K562 (cell line): ENCODE data around the gene OR52A5. TPM values are rescaled to one million over a fixed set of nuclear protein-coding genes. Genes with fewer than 3 reads are reported as not detected.
A peak's percentile ranks its signal among the peaks of the same experiment; 100 is the strongest.

Experiments used
- ATAC-seq: fragments of 200-7000 bp; cut with Tn5 transposase; 3 replicates; pipeline ENCODE4 v1.9.1; 2020; ENCODE audit warnings: moderate library complexity
- BruUV-seq: library from RNA; stranded (reverse); fragments of 400-500 nt; replicated peaks from 2 replicates; lab custom pipeline; 2021; lab: Mats Ljungman, UMichigan
- CTCF ChIA-PET: fragments of 300-600 bp; formaldehyde crosslinking; extraction: SDS; loops from one replicate; lab custom pipeline; 2021; ENCODE audit warnings: low intra/inter-chr PET ratio; lab: Yijun Ruan, JAX
- POLR2A ChIA-PET: fragments of 300-600, 350-650 bp; sonication (Branson Sonifier 250); formaldehyde crosslinking; extraction: SDS; loops from one replicate; lab custom pipeline; 2021; ENCODE audit warnings: antibody characterized with exemption, inconsistent platforms; lab: Yijun Ruan, JAX
- DNase-seq, 4 experiments: peaks; one replicate each; pipeline versions ENCODE4 v3.0.0 to v3.0.0-alpha.2; 2011 to 2018; ENCODE audit warnings: low spot score in 3 of 4, mixed read lengths in 3 of 4; ENCODE audit errors: extremely low read depth in 1 of 4
- FAIRE-seq: peaks from 2 replicates; lab custom pipeline; 2011; peaks lifted over from hg19 to GRCh38; lab: Jason Lieb, UNC
- H2AFZ ChIP-seq: 2 replicates; pipeline ENCODE4 v1.6.0; 2011; ENCODE audit warnings: low read depth, low read length, control low read depth, inconsistent platforms
- H3K27ac ChIP-seq: fragments of 200-600 bp; 3 replicates; pipeline ENCODE4 v1.8.0; 2011; ENCODE audit warnings: low read depth, mild to moderate bottlenecking, control low read depth, inconsistent platforms, low read length, moderate library complexity, mixed read lengths; ENCODE audit errors: extremely low read depth
- H3K27me3 ChIP-seq, 2 experiments: fragments of 300-600 bp in 1 of 2; 2 replicates in 1 of 2; 3 replicates in 1 of 2; pipeline versions ENCODE4 v1.6.0 to v1.8.0; 2011; ENCODE audit warnings: inconsistent platforms in 2 of 2, low read length in 2 of 2, mild to moderate bottlenecking in 1 of 2, mixed read lengths in 1 of 2, moderate library complexity in 1 of 2; ENCODE audit not compliant: control insufficient read depth in 2 of 2, insufficient read depth in 2 of 2
- H3K36me3 ChIP-seq: fragments of 300-600 bp; 3 replicates; pipeline ENCODE4 v1.8.0; 2011; ENCODE audit warnings: mild to moderate bottlenecking, low read length, inconsistent platforms; ENCODE audit not compliant: control insufficient read depth, insufficient read depth
- H3K4me1 ChIP-seq, 2 experiments: fragments of 200-600 bp in 1 of 2; replicated peaks in 1 of 2; 2 replicates in 1 of 2; 3 replicates in 1 of 2; pipeline versions ENCODE4 v1.5.1 to v1.8.0; 2011; ENCODE audit warnings: inconsistent platforms in 2 of 2, low read length in 2 of 2, mild to moderate bottlenecking in 1 of 2, mixed read lengths in 1 of 2, moderate library complexity in 1 of 2; ENCODE audit not compliant: control insufficient read depth in 2 of 2, insufficient read depth in 2 of 2
- H3K4me2 ChIP-seq: 2 replicates; pipeline ENCODE4 v1.6.1; 2011; ENCODE audit warnings: low read length, control low read depth, inconsistent platforms, mixed read lengths; ENCODE audit not compliant: insufficient read depth
- H3K4me3 ChIP-seq: fragments of 200-600 bp; sonication (generic), shearing (Covaris generic); 2 replicates; pipeline ENCODE4 v1.5.1; 2016; ENCODE audit warnings: control low read depth, inconsistent platforms
- H3K79me2 ChIP-seq: fragments of 200-600 bp; 3 replicates; pipeline ENCODE4 v1.8.0; 2011; ENCODE audit warnings: low read length, inconsistent platforms; ENCODE audit not compliant: control insufficient read depth, insufficient read depth
- H3K9ac ChIP-seq, 2 experiments: 2 replicates each; pipeline versions ENCODE4 v1.6.0 to v1.6.1; 2011; ENCODE audit warnings: low read depth in 2 of 2, low read length in 2 of 2, control low read depth in 1 of 2, inconsistent platforms in 1 of 2, mild to moderate bottlenecking in 1 of 2, mixed read lengths in 1 of 2; ENCODE audit not compliant: insufficient read depth in 1 of 2
- H3K9me1 ChIP-seq: one replicate; pipeline ENCODE4 v1.6.0; 2011; ENCODE audit warnings: inconsistent platforms, mild to moderate bottlenecking, low read length, moderate library complexity; ENCODE audit not compliant: control insufficient read depth, insufficient read depth
- H3K9me3 ChIP-seq: replicated peaks from 2 replicates; pipeline ENCODE4 v1.5.1; 2011; ENCODE audit warnings: low read depth, low read length, inconsistent platforms; ENCODE audit not compliant: control insufficient read depth, insufficient read depth
- H4K20me1 ChIP-seq: replicated peaks from 2 replicates; pipeline ENCODE4 v1.6.1; 2011; ENCODE audit warnings: low read length, inconsistent platforms, mixed read lengths; ENCODE audit not compliant: control insufficient read depth, insufficient read depth
- CAMTA2 ChIP-seq: fragments of 250-450 bp; sonication (Bioruptor Pico); conservative IDR thresholded peaks from 2 replicates; pipeline ENCODE4 v1.5.1; 2022
- CBX1 ChIP-seq: sonication (generic); IDR thresholded peaks from 2 replicates; pipeline ENCODE4 v1.6.1; 2016; ENCODE audit warnings: antibody characterized with exemption, low read depth, mild to moderate bottlenecking
- DPF2 ChIP-seq: fragments of 450-650 bp; IDR thresholded peaks from 2 replicates; pipeline ENCODE4 v1.6.1; 2016
- E2F8 ChIP-seq: fragments of 450-650 bp; IDR thresholded peaks from 2 replicates; pipeline ENCODE4 v1.7.1; 2018; ENCODE audit warnings: mild to moderate bottlenecking, low read depth; ENCODE audit not compliant: partially characterized antibody
- KAT2B ChIP-seq: IDR thresholded peaks from one replicate; pipeline ENCODE4 v1.6.1; 2012; ENCODE audit warnings: low read depth, mild to moderate bottlenecking, control low read depth, inconsistent platforms, low read length, moderate library complexity
- KAT8 ChIP-seq: fragments of 450-650 bp; IDR thresholded peaks from 2 replicates; pipeline ENCODE4 v1.6.1; 2016; ENCODE audit warnings: low read depth, mild to moderate bottlenecking
- POLR2H ChIP-seq: IDR thresholded peaks from 2 replicates; pipeline ENCODE4 v1.6.1; 2016; ENCODE audit warnings: missing genetic modification characterization, low read depth, mild to moderate bottlenecking, control low read depth, missing compliant biosample characterization, moderate library complexity
- RBM15 ChIP-seq: fragments of 200-400 bp; formaldehyde crosslinking; IDR thresholded peaks from 2 replicates; pipeline ENCODE4 v1.6.1; 2018; ENCODE audit warnings: mild to moderate bottlenecking, low read length, moderate library complexity; ENCODE audit not compliant: insufficient read depth
- SPI1 ChIP-seq: IDR thresholded peaks from 2 replicates; pipeline ENCODE4 v1.6.1; 2011; ENCODE audit warnings: low read depth, low read length, control low read depth, borderline replicate concordance
- ZNF12 ChIP-seq: sonication (generic); formaldehyde crosslinking; IDR thresholded peaks from 2 replicates; pipeline ENCODE4 v1.4.0; 2020; ENCODE audit warnings: mild to moderate bottlenecking, missing genetic modification reagents
- ZNF764 ChIP-seq: fragments of 250-450 bp; sonication (Bioruptor Pico); IDR thresholded peaks from 2 replicates; pipeline ENCODE4 v1.4.0; 2020; ENCODE audit warnings: low read depth, mild to moderate bottlenecking, moderate library complexity
- WGBS: fragments of 100-300 bp; shearing (Covaris generic); methylation state at CpG from one replicate; pipeline ENCODE4 v1.1.6; 2016; ENCODE audit warnings: low coverage, mixed read lengths; ENCODE audit not compliant: insufficient coverage; ENCODE audit errors: missing lambda C conversion rate; 5-methylcytosine and 5-hydroxymethylcytosine counted together
- in situ Hi-C: fragments of 300-500 bp; cut with MboI; formaldehyde crosslinking; loops from 4 replicates; pipeline ENCODE4 v1.15.0; 2018; ENCODE audit warnings: inconsistent platforms, mixed read lengths
- intact Hi-C: fragments of 100-400 bp; cut with micrococcal nuclease; formaldehyde crosslinking; loops from 2 replicates; pipeline ENCODE4 v1.14.2; 2022
- polyA plus RNA-seq, 8 experiments: library from polyadenylated mRNA; depleted of rRNA in 4 of 8; stranded (reverse) in 5 of 8; unstranded in 3 of 8; fragments of >200 nt; fragmentation: Nextera tagmentation in 2 of 8; fragmentation: Illumina TruSeq in 1 of 8; extraction: Ambion mirVana in 2 of 8; extraction: Trizol in 1 of 8; gene quantifications; 2 replicates each; pipeline versions ENCODE4 v1.2.1 to v1.2.3, GENCODE V29; 2011 to 2014; ENCODE audit warnings: inconsistent platforms in 1 of 8, missing spikeins in 1 of 8
- total RNA-seq, 7 experiments: library from RNA; depleted of rRNA in 6 of 7; stranded (reverse); fragments of >200 nt in 6 of 7; fragmentation: Illumina TruSeq in 2 of 7; extraction: Trizol in 2 of 7; gene quantifications; 2 replicates each; pipeline versions ENCODE4 v1.2.1 to v1.2.3, GENCODE V29; 2011 to 2021; ENCODE audit warnings: low replicate concordance in 1 of 7

Gene OR52A5
- total and polyA plus RNA-seq, 9 of the 15 experiments (the other 6 are each of a cell fraction or from before 2014, with no cell fraction given), result 0.04 to 1.1 (median 0.94) TPM; not detected in 6

GRCh38 chr11:5102246-5102645, 35.9 kb downstream of the OR52A5 start:
- no TSS peak for BruUV-seq

More at GRCh38 chr11:5102246-5102645, 35.9 kb downstream of the OR52A5 start:
- H3K4me3 ChIP-seq, result no peak overlapping the region
- POLR2A ChIA-PET, result no interaction called here
- H2AFZ ChIP-seq, result peak overlapping the region; percentile 34; the same call in 1 of the 2 replicates
- no peak overlapping the region for H3K4me2 ChIP-seq
- no peak for FAIRE-seq
- peaks cover 0 to 9% of the 10 kb centered on the region in 2 experiments; a peak in 2 of 5 replicates for H3K27me3 ChIP-seq
- H3K27ac ChIP-seq, result no peak overlapping the region
- H3K79me2 ChIP-seq, result no peaks in the 10 kb centered on the region
- 0% methylated on average over 2 of the region's 2 CpGs for WGBS
- TF ChIP-seq KAT2B (no peak), DPF2 (no peak), POLR2H (tag) (no peak), ZNF12 (CRISPR knock-in tag) (no peak), E2F8 (no peak), CAMTA2 (CRISPR knock-in tag) (no peak), KAT8 (no peak), ZNF764 (CRISPR knock-in tag) (no peak), RBM15 (no peak), CBX1 (no peak), SPI1 (no peak)
- DNase-seq, result no peak
- CTCF ChIA-PET, result no interaction called here
- H3K9ac ChIP-seq, result no peak overlapping the region
- no peaks in the 10 kb centered on the region for H3K9me1 ChIP-seq
- intact Hi-C loops, result loop anchor here (5.0 kb wide), 1 partner anchor 465 kb away; the partner anchor contains the start of gene OR51D1
- no peaks in the 10 kb centered on the region for H3K36me3 ChIP-seq
- in situ Hi-C loops, result no loop called here
- H4K20me1 ChIP-seq, result no peaks in the 10 kb centered on the region
- ATAC-seq, result no peak; the same call in 1 of the 3 replicates
- H3K9me3 ChIP-seq, result no peaks in the 10 kb centered on the region
- peaks cover 0 to 2% of the 10 kb centered on the region in 2 experiments; a peak in 2 of 5 replicates for H3K4me1 ChIP-seq
